ENCODE results near the gene KIDINS220.

The KIDINS220 gene

GRCh38 chr2:8836971-8837794 lies at the start of gene KIDINS220:
KIDINS220 (minus strand) TSS chr2:8837613; CDS start chr2:8827093, 10,520 bp downstream.
- peak; percentile 76 to 91 for DNase-seq

- DNase-seq = no peak
These were observed 49.5 kb upstream of the KIDINS220 start for GRCh38 chr2:8886876-8887275.

- DNase-seq = no peak
These were observed 48.7 kb upstream of the KIDINS220 start for GRCh38 chr2:8886202-8886518.

- no peak for DNase-seq
These were observed 48.2 kb upstream of the KIDINS220 start for GRCh38 chr2:8885449-8886201.

- no peak for DNase-seq
These were observed 47.4 kb upstream of the KIDINS220 start for GRCh38 chr2:8884812-8885211.

- DNase-seq = peak; percentile 24 to 40
These were observed 44.7 kb upstream of the KIDINS220 start for GRCh38 chr2:8882094-8882493.

GRCh38 chr2:8877894-8878293 lies 40.5 kb upstream of the KIDINS220 start:
- no peak for DNase-seq

- DNase-seq = no peak
These were observed 39.9 kb upstream of the KIDINS220 start for GRCh38 chr2:8877332-8877731.

- DNase-seq = no peak
These were observed 39.2 kb upstream of the KIDINS220 start for GRCh38 chr2:8876628-8877027.

GRCh38 chr2:8872821-8873432 lies 35.5 kb upstream of the KIDINS220 start:
- peak; percentile 29 to 54 for DNase-seq

- no peak for DNase-seq
These were observed 33.0 kb upstream of the KIDINS220 start for GRCh38 chr2:8870441-8870840.

GRCh38 chr2:8867363-8867762 lies 29.9 kb upstream of the KIDINS220 start:
- no peak for DNase-seq

- DNase-seq = no peak
These were observed 26.0 kb upstream of the KIDINS220 start for GRCh38 chr2:8863331-8863953.

GRCh38 chr2:8862230-8862629 lies 24.8 kb upstream of the KIDINS220 start:
- DNase-seq = no peak

- DNase-seq = no peak
These were observed 24.4 kb upstream of the KIDINS220 start for GRCh38 chr2:8861797-8862196.

- DNase-seq = no peak
These were observed 22.8 kb upstream of the KIDINS220 start for GRCh38 chr2:8860239-8860638.

GRCh38 chr2:8858910-8859309 lies 21.5 kb upstream of the KIDINS220 start:
- no peak for DNase-seq

- DNase-seq = no peak
These were observed 20.9 kb upstream of the KIDINS220 start for GRCh38 chr2:8858264-8858663.

- no peak for DNase-seq
These were observed 20.3 kb upstream of the KIDINS220 start for GRCh38 chr2:8857709-8858108.

- no peak for DNase-seq
These were observed 18.8 kb upstream of the KIDINS220 start for GRCh38 chr2:8856176-8856575.

- no peak for DNase-seq
These were observed 17.6 kb upstream of the KIDINS220 start for GRCh38 chr2:8855010-8855409.

- DNase-seq = no peak
These were observed 16.0 kb upstream of the KIDINS220 start for GRCh38 chr2:8853426-8853825.

- DNase-seq = peak; percentile 29 to 38
These were observed 14.6 kb upstream of the KIDINS220 start for GRCh38 chr2:8851811-8852560.
